ENCODE data around the gene MAD1L1. TPM values are rescaled to one million over a fixed set of nuclear protein-coding genes. Genes with fewer than 3 reads are reported as not detected.

The MAD1L1 gene
- total and polyA plus RNA-seq, 7 experiments from 2014 or later: 112 to 314 (median 136) TPM

DNA sequence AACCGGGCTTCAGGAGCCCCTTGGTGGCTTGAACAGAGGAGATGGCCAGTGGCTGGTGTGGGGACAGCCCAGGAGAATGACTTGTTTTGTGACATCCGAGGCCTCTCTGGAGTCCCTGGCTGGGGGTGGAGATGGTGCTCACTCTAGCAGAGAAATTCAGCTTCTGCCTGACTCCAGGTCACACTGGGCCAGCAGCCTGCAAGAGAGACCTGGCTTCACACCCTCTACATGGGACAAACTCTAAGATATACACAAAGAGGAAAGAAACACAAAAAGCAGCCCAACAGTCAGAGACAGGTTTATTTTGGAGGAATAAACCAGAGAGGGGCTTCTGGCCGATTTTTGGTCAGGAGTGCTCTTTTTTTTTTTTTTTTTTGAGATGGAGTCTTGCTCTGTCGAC, 429.8 kb downstream of the MAD1L1 start:
- H3K4me3 ChIP-seq (ENCODE audit: low read length): no peak overlapping the region
- no peak overlapping the region for H3K27ac ChIP-seq (ENCODE audit: low read depth, low read length)
- Mint-ChIP-seq H3K36me3 (peaks cover 0 to 4% (median 0%) of the 10 kb centered on the region in 5 donors), H3K27ac (no peak overlapping the region), H3K4me1 (no peaks in the 10 kb centered on the region), H3K27me3 (peaks cover 0 to 10% (median 0%) of the 10 kb centered on the region in 5 donors), H3K4me3 (no peak overlapping the region), H3K9me3 (peaks cover 0 to 2% (median 0%) of the 10 kb centered on the region in 11 donors)
- ATAC-seq (no peak), DNase-seq (no peak)
- no peaks in the 10 kb centered on the region for H3K4me1 ChIP-seq (ENCODE audit: control insufficient read depth in 2 of 2, insufficient read depth in 2 of 2, low read length in 2 of 2)
- H3K27me3 ChIP-seq (ENCODE audit: control insufficient read depth in 2 of 2, insufficient read depth in 2 of 2, low read length in 2 of 2): no peaks in the 10 kb centered on the region
- H3K36me3 ChIP-seq (ENCODE audit: control insufficient read depth in 2 of 3, insufficient read depth in 3 of 3, low read length in 3 of 3): no peaks in the 10 kb centered on the region
- intact Hi-C loops (cut with micrococcal nuclease): no loop called here
- POLR2A ChIA-PET: no interaction called here
- H3K9me3 ChIP-seq (ENCODE audit: control insufficient read depth in 2 of 3, low read length in 3 of 3): no peaks in the 10 kb centered on the region
- CTCF ChIA-PET: no interaction called here

DNA sequence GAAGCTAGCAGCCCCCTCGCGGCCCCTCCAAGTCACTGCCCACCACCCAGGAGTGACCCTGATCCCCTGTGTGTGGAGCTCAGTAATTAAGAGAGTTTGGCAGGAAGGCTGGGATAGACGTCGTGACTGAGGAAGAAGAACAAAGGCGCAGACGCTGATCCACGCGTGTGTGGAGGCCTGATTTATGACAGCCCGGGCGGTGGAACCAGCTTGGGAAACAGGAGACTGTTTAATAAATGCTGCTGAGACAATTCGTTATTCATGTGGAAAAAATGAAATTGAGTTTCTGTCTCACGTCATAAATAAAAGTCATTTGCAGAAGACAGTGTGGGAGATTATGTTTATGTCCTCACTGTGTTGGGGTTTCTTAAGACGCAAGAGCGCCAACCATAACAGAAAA, 431.8 kb downstream of the MAD1L1 start:
- Histone ChIP-seq H3K27me3 (ENCODE audit: control insufficient read depth in 2 of 2, insufficient read depth in 2 of 2, low read length in 2 of 2) (no peaks in the 10 kb centered on the region), H3K27ac (ENCODE audit: low read depth, low read length) (no peak overlapping the region), H3K4me3 (ENCODE audit: low read length) (no peak overlapping the region), H3K4me1 (ENCODE audit: control insufficient read depth in 2 of 2, insufficient read depth in 2 of 2, low read length in 2 of 2) (no peaks in the 10 kb centered on the region), H3K9me3 (ENCODE audit: control insufficient read depth in 2 of 3, low read length in 3 of 3) (no peaks in the 10 kb centered on the region), H3K36me3 (ENCODE audit: control insufficient read depth in 2 of 3, insufficient read depth in 3 of 3, low read length in 3 of 3) (no peaks in the 10 kb centered on the region)
- Mint-ChIP-seq H3K4me1 (no peaks in the 10 kb centered on the region), H3K36me3 (peaks cover 0 to 8% (median under 1%) of the 10 kb centered on the region in 5 donors), H3K27me3 (peaks cover 0 to 15% (median 0%) of the 10 kb centered on the region in 5 donors), H3K9me3 (peaks cover 0 to 4% (median 2%) of the 10 kb centered on the region in 11 donors), H3K4me3 (no peak overlapping the region), H3K27ac (no peak overlapping the region)
- DNase-seq (no peak), ATAC-seq (no peak)
- ChIA-PET CTCF (interaction anchor here (1.2 kb wide), 1 partner anchor 286 kb away, joined by 3 read pairs; no protein-coding TSS in a partner anchor), POLR2A (no interaction called here)
- intact Hi-C loops (cut with micrococcal nuclease): no loop called here

DNA sequence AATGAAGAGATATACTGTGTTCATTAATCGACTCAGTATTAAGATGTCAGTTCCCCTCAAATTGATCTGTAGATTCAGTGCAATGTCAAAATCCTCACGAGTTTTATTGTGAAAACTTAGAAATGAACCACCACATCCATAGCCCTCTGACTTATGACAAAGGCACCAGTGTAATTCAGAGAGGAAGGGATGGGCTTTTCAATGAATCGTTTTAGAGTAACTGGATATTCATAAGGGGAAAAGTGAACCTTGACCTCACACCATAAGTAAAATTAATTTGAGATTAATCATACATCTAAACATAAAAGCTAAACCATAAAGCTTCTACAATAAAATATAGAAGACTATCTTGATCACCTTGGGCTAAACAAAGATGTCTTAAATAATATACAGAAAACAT, 434.6 kb downstream of the MAD1L1 start:
- H3K9me3 ChIP-seq (ENCODE audit: control insufficient read depth in 2 of 3, low read length in 3 of 3): peaks cover 0 to 4% (median 0%) of the 10 kb centered on the region in 3 experiments
- H3K36me3 ChIP-seq (ENCODE audit: control insufficient read depth in 2 of 3, insufficient read depth in 3 of 3, low read length in 3 of 3): no peaks in the 10 kb centered on the region
- H3K27me3 Mint-ChIP-seq: peaks cover 0 to 31% (median 15%) of the 10 kb centered on the region in 5 donors
- POLR2A ChIA-PET: no interaction called here
- H3K9me3 Mint-ChIP-seq: peaks cover 6 to 31% (median 16%) of the 10 kb centered on the region in 11 donors
- peaks cover 3 to 19% (median 5%) of the 10 kb centered on the region in 5 donors for H3K36me3 Mint-ChIP-seq
- H3K27me3 ChIP-seq (ENCODE audit: control insufficient read depth in 2 of 2, insufficient read depth in 2 of 2, low read length in 2 of 2): no peaks in the 10 kb centered on the region
- DNase-seq (no peak), ATAC-seq (no peak)
- no peak overlapping the region for H3K27ac Mint-ChIP-seq
- intact Hi-C loops (cut with micrococcal nuclease): no loop called here
- H3K4me3 Mint-ChIP-seq: no peak overlapping the region
- no peaks in the 10 kb centered on the region for H3K4me1 ChIP-seq (ENCODE audit: control insufficient read depth in 2 of 2, insufficient read depth in 2 of 2, low read length in 2 of 2)
- no peak overlapping the region for H3K27ac ChIP-seq (ENCODE audit: low read depth, low read length)
- no peaks in the 10 kb centered on the region for H3K4me1 Mint-ChIP-seq
- no peak overlapping the region for H3K4me3 ChIP-seq (ENCODE audit: low read length)
- CTCF ChIA-PET: no interaction called here

DNA sequence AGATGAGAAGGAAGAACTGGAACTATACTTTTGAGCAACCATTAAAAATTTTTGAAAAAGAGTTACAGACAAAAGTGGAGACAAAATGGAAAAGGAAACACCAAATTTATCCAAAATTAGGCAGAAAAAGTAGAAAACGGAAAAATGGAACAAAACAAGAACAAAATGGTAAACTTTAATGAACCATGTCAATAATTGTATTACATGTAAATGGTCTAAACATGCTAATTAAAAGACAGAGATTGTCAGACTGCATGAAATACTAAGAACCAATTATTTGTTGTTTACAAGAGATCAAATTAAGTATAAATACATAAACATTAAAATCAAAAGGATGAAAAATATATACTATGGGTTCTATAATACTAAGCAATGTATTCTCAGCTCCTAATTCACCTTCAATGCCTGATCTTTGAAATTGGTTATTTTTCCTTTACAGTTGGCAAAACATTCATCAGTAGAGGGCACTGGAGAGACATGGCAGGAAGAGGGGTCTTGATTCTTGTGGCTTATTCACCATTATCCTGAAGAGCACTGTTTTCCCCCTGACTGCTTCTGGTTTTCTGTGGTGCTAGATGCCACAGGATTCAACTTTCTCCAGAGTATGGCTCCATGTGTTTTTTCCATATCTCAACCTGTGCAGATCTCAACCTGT, 437.7 kb downstream of the MAD1L1 start:
- intact Hi-C loops (cut with micrococcal nuclease): no loop called here
- Mint-ChIP-seq H3K4me1 (no peaks in the 10 kb centered on the region), H3K4me3 (no peak overlapping the region), H3K27me3 (peaks cover 0 to 29% (median 20%) of the 10 kb centered on the region in 5 donors), H3K27ac (no peak overlapping the region), H3K36me3 (peaks cover 0 to 22% (median 5%) of the 10 kb centered on the region in 5 donors), H3K9me3 (peaks cover 6 to 43% (median 18%) of the 10 kb centered on the region in 11 donors)
- POLR2A ChIA-PET: no interaction called here
- DNase-seq (no peak), ATAC-seq (no peak)
- H3K36me3 ChIP-seq (ENCODE audit: control insufficient read depth in 2 of 3, insufficient read depth in 3 of 3, low read length in 3 of 3): no peaks in the 10 kb centered on the region
- H3K27ac ChIP-seq (ENCODE audit: low read depth, low read length): no peak overlapping the region
- H3K4me3 ChIP-seq (ENCODE audit: low read length): no peak overlapping the region
- no peaks in the 10 kb centered on the region for H3K27me3 ChIP-seq (ENCODE audit: control insufficient read depth in 2 of 2, insufficient read depth in 2 of 2, low read length in 2 of 2)
- CTCF ChIA-PET: interaction anchor here (0.6 kb wide), 1 partner anchor 335 kb away, joined by 3 read pairs; no protein-coding TSS in a partner anchor
- peaks cover 0 to 4% (median 0%) of the 10 kb centered on the region in 3 experiments for H3K9me3 ChIP-seq (ENCODE audit: control insufficient read depth in 2 of 3, low read length in 3 of 3)
- H3K4me1 ChIP-seq (ENCODE audit: control insufficient read depth in 2 of 2, insufficient read depth in 2 of 2, low read length in 2 of 2): no peaks in the 10 kb centered on the region

DNA sequence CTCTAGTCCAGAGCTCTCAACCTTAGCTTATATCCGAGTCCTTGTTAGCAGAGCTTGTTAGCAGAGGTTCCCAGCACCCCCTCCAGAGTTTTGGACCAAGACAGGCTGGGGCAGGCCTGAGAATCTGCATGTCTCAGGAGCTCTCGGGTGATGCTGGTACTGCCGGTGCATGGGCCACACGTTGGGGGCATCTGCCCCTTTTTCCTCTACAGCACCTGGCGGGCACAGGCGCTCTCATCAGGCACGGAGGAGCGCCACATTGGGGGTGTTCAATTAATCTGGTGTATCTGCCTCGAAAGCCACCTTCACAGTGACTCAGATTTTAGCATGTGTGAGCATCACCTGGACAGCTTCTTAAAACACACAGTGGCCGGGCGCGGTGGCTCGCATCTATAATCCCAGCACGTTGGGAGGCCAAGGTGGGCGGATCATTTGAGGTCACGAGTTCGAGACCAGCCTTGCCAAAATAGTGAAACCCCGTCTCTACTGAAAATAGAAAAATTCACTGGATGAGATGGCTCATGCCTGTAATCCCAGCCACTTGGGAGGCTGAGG, 445.0 kb downstream of the MAD1L1 start:
- POLR2A ChIA-PET: no interaction called here
- Mint-ChIP-seq H3K4me3 (no peak overlapping the region), H3K27me3 (peaks cover 4 to 22% (median 15%) of the 10 kb centered on the region in 5 donors), H3K27ac (no peak overlapping the region), H3K9me3 (peaks cover 0 to 25% (median 11%) of the 10 kb centered on the region in 11 donors), H3K4me1 (peaks cover 0 to 7% (median 0%) of the 10 kb centered on the region in 7 donors), H3K36me3 (peaks cover 3 to 8% (median 5%) of the 10 kb centered on the region in 5 donors)
- ATAC-seq: no peak
- CTCF ChIA-PET: interaction anchor here (0.7 kb wide), 1 partner anchor 92 kb away, joined by 3 read pairs; no protein-coding TSS in a partner anchor
- H3K27me3 ChIP-seq (ENCODE audit: control insufficient read depth in 2 of 2, insufficient read depth in 2 of 2, low read length in 2 of 2): peaks cover 0 to 3% of the 10 kb centered on the region in 2 donors
- no peak for DNase-seq
- intact Hi-C loops (cut with micrococcal nuclease): no loop called here
- H3K4me3 ChIP-seq (ENCODE audit: low read length): no peak overlapping the region
- no peaks in the 10 kb centered on the region for H3K36me3 ChIP-seq (ENCODE audit: control insufficient read depth in 2 of 3, insufficient read depth in 3 of 3, low read length in 3 of 3)
- peaks cover 0 to 7% (median 0%) of the 10 kb centered on the region in 3 experiments for H3K9me3 ChIP-seq (ENCODE audit: control insufficient read depth in 2 of 3, low read length in 3 of 3)
- no peaks in the 10 kb centered on the region for H3K4me1 ChIP-seq (ENCODE audit: control insufficient read depth in 2 of 2, insufficient read depth in 2 of 2, low read length in 2 of 2)
- H3K27ac ChIP-seq (ENCODE audit: low read depth, low read length): no peak overlapping the region

DNA sequence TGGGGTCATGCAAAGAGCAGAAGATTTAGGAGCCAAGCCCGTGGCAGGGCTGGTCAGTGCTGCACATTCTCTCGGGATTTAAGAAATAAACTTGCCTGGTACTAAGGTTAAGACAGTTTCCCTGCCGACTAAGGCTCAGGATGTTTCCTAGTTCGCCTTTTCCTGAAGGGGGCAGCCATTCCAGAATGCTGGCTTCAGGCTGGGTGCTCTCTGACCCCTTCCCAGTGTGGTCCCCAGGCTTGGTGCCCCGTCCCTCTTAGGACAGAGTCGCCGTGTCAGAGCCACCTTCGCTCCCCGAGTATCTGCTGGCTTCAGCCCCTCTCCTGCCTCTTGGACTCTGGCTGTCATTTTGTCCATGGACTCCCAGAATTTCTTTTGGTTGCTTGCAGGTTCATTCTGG, 445.5 kb downstream of the MAD1L1 start:
- no peak overlapping the region for H3K27ac Mint-ChIP-seq
- no peaks in the 10 kb centered on the region for H3K36me3 ChIP-seq (ENCODE audit: control insufficient read depth in 2 of 3, insufficient read depth in 3 of 3, low read length in 3 of 3)
- H3K9me3 Mint-ChIP-seq: peaks cover 0 to 19% (median 9%) of the 10 kb centered on the region in 11 donors
- H3K4me1 Mint-ChIP-seq: peaks cover 0 to 7% (median 0%) of the 10 kb centered on the region in 7 donors
- no peaks in the 10 kb centered on the region for H3K4me1 ChIP-seq (ENCODE audit: control insufficient read depth in 2 of 2, insufficient read depth in 2 of 2, low read length in 2 of 2)
- POLR2A ChIA-PET: no interaction called here
- no peak overlapping the region for H3K4me3 ChIP-seq (ENCODE audit: low read length)
- ATAC-seq (no peak), DNase-seq (no peak)
- peaks cover 0 to 3% of the 10 kb centered on the region in 2 donors for H3K27me3 ChIP-seq (ENCODE audit: control insufficient read depth in 2 of 2, insufficient read depth in 2 of 2, low read length in 2 of 2)
- H3K36me3 Mint-ChIP-seq: peaks cover under 1 to 8% (median 4%) of the 10 kb centered on the region in 5 donors
- no peak overlapping the region for H3K27ac ChIP-seq (ENCODE audit: low read depth, low read length)
- H3K9me3 ChIP-seq (ENCODE audit: control insufficient read depth in 2 of 3, low read length in 3 of 3): peaks cover 0 to 7% (median 0%) of the 10 kb centered on the region in 3 experiments
- H3K4me3 Mint-ChIP-seq: no peak overlapping the region
- intact Hi-C loops (cut with micrococcal nuclease): no loop called here
- CTCF ChIA-PET: interaction anchor here (0.7 kb wide), 1 partner anchor 91 kb away, joined by 3 read pairs; no protein-coding TSS in a partner anchor
- H3K27me3 Mint-ChIP-seq: peaks cover 4 to 20% (median 10%) of the 10 kb centered on the region in 5 donors
